22Rv1 (cell line): ENCODE results near the gene SPATA13.

Experiments
- CTCF ChIP-seq: fragments of 450-650 bp; IDR thresholded peaks from 2 replicates; pipeline ENCODE4 v1.5.1; 2017; ENCODE audit warnings: mild to moderate bottlenecking
- ZFX ChIP-seq: fragments of 450-650 bp; IDR thresholded peaks from 2 replicates; pipeline ENCODE4 v1.6.1; 2017; ENCODE audit warnings: antibody characterized with exemption, borderline replicate concordance

- TF ChIP-seq CTCF: no peak
- no peak for TF ChIP-seq ZFX
These were observed 82.8 kb downstream of the SPATA13 start for GRCh38 chr13:24243302-24243701.
